Central memory CD4-positive, alpha-beta T cell (primary cell): ENCODE results near the gene ATP5PO.
A peak's percentile ranks its signal among the peaks of the same experiment; 100 is the strongest.
"Not testable (repeated sequence)": the region's sequence is repeated elsewhere in the genome, so short reads cannot be mapped to it uniquely, and the experiment has no call there.

Experiments used
- DNase-seq: peaks from one replicate; pipeline ENCODE4 v3.0.0; 2022

ATP5PO gene

DNA sequence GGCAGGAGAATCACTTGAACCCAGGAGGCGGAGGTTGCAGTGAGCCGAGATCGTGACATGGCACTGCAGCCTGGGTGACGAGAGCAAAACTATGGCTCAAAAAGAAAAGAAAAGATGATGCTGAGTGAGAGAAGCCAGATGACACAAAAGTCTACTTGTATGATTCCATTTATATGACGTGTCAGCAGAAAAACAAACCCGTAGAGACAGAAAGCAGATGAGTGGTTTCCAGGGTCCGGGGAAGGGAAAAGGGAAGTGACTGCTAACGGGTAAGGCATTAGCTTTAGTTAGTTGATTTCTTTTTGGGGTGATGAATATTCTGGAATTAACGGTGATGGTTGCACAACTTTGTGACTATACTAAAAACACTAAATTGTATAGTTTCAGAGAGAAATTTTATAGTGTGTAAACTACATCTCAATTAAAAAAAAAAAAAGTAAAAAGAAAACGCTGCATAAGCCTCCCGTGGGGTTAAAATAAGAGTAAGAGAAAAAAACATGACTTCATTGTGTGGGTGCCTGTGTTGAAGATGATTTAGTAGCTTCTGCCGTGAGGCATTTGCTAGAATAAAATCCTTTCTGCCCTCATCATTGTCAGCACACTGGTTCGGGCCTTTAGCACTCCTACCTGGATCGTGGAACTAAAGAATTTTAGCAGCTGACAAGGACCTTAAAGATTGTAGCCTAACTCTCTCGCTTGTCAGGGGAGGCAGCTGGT, 24.7 kb upstream of the ATP5PO start:
- no peak for DNase-seq

DNA sequence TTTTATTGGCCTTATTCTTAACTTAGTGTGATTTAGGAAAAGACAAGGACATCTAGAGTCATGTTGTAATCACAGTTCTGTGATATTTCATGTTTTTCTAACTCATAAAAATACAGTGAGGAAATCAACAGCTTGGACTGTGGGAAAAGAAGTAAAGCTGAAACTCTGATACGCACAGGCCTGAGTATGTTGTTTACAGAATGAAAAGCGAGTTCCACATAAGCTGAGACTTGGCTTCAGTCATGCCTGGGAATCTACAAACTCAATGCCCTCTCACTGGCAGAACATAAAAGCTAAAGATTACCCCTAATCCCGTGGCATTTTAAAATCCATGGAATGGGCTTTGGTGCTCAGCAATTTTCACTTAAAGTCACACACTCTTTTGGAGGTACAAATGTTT, 23.6 kb upstream of the ATP5PO start:
- no peak for DNase-seq

DNA sequence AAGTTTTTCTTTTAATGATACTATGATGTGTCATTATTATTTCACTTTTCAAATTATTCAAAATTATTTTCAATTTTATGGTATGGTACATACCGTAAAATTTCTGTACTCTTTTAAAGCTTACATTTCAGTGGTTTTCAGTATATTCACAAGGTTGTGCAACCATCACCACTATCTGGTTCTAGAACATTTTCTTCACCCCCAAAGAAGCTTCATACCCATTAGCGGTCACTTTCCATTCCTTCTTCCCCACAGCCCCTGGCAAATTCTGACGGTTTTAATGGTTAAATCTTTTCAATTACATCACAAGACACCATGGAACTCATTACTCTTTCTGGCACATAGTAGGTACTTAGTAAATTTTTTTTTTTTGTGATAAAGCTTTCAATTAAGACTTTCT, 22.8 kb upstream of the ATP5PO start:
- no peak for DNase-seq

DNA sequence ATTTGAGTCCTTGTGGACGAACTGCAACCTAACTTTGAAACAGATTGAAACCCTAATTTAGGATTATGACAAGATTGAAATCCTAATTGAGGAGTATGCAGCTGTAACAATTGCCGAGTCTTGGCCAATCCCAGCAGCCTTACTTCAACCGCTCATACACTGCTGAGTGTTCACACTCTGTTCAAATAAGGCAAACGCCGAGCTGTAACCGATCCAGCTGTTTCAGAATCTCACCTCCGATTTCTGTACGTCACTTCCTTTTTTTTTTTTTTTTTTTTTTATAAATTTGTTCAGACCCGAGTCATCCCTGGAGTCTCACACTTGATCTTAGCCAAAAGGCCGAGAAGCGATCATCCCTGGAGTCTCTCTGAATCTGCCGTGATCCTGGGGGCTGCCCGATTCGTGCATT, 22.3 kb upstream of the ATP5PO start:
- DNase-seq, result peak; percentile 41

DNA sequence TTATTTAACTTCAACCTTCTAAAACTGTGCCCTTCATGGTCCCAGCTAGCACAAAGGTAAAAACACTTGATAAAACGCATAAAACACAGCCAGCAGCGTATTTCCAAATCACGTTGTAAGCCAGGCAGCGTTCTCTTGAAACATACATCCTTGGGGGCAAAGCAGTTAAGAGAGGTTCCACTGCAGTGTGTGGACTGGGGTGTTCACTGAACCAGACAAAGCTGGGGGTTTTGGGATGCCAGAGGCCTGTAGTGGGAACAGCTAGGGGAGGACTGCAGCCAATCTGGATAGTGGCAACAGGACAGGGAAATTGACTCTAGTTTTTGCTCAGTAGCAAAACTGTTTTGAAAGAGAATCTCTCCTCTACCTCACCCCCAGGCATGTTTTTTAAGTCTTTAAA, 21.5 kb upstream of the ATP5PO start:
- DNase-seq, result no peak

DNA sequence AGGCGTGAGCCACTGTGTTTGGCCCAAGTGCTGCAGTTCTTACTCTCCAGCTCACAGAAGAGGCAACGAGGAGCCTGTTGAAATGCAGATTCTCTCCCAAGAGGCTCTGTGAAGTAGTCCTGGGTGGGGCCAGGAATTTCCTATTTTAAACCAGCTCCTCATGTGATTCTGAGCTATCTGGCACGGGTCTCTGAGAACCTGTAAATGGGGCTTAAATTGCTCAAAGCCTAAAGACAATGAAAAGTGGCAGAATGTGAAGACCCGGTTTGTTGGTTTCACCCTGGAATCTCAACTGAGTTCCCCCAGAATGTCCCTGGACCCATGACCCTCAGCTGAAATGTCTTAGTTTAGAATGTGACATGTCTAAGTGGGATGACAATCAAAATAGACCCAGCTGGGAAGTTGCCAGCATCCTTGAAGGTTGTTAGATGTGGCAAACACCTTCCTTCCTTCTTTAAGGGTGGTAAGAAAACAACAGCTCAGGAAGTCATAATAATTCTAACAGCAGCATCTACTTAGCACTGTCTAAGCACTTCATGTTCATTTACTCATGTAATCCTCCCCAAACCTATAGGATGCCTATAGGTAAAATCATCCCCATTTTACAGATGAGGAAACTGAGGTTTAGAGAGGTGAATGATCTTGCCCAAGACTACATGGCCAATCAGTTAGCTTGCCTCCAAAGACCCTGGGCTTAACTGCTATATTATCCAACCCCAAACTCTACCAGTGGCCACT, 20.9 kb upstream of the ATP5PO start:
- peak; percentile 79 for DNase-seq

DNA sequence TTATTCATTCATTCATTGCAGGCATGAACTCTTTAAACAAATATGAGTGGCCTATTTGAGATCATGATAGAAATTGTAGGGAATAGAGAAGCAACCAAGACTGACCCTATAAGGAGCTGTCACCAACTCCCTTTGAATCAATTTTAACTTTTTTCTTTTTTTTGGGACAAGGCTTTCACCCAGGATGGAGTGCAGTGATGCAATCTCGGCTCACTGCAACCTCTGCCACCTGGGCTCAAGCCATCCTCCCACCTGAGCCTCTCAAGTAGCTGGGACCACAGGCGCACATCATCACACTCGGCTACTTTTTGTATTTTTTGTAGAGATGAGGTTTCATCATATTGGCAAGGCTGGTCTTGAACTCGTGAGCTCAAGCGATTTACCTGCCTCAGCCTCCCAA, 17.1 kb upstream of the ATP5PO start:
- no peak for DNase-seq

DNA sequence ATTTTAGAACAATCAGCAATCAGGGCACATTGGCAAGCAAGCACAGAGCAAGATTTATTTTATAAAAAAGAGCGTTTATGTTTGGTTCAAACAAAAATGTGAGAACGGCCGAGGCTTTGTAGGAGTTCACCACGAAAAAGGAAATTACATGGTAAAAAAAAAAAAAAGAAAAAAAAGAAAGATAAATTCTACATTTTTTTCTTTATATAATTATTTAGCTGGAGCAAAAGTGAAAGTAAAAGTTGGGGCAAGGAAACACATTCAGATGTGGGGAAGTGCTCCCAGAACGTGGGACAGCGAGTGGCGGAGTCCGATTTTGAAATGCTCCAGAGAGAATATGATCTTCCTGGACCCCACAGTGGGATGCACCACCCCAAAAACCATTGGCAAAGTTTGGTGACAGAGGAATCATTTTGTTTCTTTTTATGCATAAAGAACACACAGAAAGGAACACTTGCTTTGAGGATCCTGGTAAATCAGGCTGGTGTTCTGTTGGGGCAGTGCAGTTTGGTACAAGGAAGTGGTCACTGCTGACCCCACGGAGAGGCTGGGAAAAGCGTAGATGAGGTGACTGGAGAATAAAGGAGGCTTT, 16.3 kb upstream of the ATP5PO start:
- DNase-seq, result no peak

DNA sequence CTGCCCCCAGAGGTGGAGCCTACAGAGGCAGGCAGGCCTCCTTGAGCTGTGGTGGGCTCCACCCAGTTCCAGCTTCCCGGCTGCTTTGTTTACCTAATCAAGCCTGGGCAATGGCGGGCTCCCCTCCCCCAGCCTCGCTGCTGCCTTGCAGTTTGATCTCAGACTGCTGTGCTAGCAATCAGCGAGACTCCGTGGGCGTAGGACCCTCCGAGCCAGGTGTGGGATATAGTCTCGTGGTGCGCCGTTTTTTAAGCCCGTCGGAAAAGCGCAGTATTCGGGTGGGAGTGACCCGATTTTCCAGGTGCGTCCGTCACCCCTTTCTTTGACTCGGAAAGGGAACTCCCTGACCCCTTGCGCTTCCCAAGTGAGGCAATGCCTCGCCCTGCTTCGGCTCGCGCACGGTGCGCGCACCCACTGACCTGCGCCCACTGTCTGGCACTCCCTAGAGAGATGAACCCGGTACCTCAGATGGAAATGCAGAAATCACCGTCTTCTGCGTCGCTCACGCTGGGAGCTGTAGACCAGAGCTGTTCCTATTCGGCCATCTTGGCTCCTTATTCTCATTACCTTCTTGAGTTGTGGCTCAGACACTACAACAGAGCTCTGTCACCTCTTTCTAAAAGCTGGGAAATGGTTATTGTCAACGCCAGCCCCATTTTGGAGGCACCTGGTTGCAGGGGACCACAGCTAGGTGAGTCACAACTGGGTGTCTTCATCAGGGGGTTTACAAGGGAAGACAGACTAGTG, 15.6 kb upstream of the ATP5PO start:
- DNase-seq, result peak; percentile 85

DNA sequence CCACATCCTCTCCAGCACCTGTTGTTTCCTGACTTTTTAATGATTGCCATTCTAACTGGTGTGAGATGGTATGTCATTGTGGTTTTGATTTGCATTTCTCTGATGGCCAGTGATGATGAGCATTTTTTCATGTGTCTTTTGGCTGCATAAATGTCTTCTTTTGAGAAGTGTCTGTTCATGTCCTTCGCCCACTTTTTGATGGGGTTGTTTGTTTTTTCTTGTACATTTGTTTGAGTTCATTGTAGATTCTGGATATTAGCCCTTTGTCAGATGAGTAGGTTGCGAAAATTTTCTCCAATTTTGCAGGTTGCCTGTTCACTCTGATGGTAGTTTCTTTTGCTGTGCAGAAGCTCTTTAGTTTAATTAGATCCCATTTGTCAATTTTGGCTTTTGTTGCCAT, 10.6 kb upstream of the ATP5PO start:
- DNase-seq, result not testable (repeated sequence)

DNA sequence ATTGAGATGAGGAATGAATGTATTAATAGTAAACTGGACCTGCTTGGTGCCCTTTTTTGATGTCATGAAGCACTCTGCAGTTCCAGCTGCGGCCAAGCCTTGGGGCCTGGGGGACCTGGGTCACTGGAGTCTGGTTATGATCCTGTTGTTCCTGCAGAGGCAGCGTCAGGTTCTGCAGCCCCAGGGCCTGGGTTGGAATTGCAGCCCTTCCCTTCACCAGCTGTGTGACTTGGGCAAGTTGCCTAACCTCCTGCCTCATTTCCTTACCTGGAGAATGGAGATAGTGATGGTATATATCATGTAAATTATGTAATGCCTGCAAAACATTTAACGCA, 9.1 kb upstream of the ATP5PO start:
- no peak for DNase-seq

DNA sequence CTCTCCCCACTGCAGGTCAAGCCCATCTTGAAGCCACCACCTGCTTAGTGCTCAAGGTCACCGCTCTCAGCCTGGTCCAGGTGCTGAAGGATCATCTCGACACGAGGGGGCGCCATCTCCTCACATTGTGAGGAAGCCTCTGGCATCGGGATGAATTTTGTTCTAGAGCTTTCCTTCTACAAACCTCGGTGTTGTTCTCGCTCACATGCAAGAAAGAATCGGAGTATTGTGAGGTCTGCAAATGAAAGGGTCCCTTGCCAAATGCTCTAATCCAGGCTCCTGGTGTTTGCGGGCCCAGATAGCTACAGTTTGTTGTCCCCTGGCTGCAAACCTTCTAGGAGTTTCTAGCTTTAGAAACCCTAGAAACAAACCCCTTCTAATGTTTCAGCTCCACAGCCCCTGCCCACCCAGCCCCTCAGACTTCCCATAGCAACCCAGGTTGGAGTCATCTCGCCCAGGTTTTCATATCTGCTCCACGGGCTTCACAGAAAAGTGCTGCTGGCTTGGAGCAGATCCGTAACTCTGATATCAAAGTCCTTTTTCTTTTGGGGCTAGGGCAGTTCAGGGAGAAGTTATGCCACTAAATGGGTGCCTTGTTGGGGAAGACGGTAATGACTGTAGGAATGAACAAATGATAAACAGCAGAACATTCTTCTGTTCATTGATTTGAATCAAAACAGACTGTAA, 8.6 kb upstream of the ATP5PO start:
- peak; percentile 77 for DNase-seq

DNA sequence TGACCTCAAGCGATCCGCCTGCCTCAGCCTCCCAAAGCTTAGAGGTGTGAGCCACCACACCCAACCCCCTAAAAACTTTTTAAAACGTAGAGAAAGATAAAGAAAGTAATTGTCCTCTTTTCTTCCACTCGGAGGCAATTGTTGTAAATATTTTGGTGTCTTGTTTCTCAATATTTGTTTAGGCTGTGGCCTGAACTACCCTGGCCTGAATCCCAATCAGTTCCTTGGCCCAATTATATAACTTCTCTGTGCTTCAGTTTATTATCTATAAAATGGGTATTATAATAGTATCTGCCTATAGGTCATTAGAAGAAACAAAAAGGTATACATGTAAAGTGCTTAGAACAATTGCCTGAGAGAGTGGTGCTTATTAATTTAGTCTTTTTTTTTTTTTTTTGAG, 1.8 kb upstream of the ATP5PO start:
- no peak for DNase-seq

DNA sequence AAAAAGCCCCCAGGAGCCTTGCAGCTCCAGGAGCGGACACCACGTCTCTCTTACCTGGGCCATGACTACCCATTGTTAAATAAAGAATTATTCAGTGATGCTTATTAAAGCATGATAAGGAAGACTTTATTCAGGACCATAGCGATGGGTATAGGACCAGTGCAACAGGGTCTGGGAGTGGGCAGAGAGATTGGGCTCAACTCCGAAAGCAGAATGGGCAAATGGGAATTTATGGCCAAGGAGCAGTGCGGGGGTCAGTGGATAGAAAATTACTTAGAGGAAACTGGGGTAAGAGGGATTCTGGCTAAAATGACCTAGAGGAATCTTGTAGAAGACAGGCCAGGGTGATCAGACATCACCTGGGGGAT, 580 bp upstream of the ATP5PO start:
- no peak for DNase-seq

DNA sequence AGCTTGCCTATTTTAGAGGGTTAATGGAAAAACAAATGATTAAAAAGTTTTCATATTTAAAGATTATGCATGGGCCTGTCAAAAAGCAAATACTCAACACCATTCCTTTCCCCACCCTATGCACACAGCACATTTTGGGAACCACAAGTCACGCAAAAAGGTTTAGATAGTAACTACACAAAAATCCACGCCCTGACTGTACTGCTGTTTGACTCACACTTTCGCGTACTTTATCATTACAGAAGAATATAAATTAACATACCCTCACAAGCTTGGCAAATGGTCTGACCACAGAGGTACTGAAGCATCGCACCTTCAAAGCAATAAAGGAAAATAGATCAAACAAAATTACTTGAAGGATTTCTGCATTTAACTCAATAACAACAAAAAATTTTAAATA, 1.4 kb downstream of the ATP5PO start:
- no peak for DNase-seq

DNA sequence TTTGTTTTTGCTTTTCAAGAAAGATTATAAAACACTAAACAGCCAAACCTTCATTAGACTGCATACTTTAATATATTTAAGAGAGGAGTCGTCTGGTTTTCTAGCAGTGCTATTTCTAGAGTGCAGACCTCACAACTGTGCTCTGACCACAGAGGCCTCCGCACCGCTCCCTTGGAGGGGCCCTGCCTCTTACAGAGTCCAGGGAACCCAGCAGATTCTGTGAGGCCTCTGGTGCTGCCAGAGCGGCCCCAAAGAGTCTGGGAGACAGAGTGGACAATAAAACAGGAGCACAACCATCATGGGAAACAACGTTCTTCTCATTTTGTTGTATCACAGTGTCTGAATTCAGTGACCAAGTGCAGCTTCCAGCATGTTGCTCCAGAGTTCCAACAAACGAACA, 5.8 kb downstream of the ATP5PO start:
- no peak for DNase-seq

DNA sequence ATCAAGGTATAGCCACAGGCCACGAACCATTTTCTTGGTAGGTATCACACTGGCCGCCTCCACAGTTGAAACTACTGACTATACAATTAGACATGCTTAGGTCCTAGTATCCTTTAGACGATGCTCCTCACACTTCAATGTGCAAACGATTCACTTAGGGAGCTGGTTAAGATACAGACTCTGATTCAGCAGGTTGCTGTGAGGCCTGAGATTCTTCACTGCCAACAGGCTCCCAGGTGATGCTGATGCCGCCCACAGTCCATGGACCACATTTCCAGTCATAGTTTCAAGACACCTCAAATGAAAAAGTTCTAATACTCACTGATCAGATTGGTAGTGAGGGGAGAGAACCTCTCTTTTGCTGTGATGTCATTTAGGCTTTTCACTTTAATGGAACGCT, 6.8 kb downstream of the ATP5PO start:
- DNase-seq, result no peak

DNA sequence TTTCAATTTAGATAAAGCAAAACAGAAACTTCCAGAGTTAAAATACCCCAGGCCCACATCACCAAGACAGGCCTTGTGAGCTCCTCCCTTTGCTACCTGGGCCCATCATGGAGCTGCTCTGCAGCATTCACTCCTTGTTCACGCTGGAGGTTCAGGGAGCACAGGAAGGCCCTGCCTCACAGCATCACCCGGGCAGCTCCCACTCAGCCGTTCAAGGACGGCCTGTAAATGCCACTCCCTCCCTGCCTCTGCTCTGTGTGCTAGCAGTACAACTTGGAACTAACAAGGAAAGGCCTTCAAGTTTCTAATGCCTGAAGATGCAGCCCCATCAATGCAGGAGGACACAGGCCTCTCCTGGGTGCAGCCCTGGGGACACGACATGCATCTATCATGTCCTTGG, 11.6 kb downstream of the ATP5PO start:
- no peak for DNase-seq

DNA sequence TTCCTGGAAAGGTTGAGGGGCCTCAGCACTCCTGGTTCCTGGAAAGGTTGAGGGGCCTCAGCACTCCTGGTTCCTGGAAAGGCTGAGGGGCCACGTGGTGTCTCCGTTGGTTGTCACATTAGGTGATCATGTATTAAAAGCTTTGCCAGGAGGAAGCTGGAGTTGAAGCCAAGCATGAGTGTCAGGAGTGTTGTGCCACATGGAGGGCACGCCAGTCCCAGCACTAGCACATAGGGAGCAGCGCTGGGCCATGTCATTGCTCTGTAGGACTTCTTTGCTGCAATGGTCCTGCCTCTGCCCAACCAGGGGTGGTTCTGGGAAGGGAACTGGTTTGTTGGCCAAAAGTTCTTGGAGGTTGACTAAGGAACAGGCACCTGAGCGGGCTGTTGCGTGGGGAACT, 13.3 kb downstream of the ATP5PO start:
- DNase-seq, result no peak

DNA sequence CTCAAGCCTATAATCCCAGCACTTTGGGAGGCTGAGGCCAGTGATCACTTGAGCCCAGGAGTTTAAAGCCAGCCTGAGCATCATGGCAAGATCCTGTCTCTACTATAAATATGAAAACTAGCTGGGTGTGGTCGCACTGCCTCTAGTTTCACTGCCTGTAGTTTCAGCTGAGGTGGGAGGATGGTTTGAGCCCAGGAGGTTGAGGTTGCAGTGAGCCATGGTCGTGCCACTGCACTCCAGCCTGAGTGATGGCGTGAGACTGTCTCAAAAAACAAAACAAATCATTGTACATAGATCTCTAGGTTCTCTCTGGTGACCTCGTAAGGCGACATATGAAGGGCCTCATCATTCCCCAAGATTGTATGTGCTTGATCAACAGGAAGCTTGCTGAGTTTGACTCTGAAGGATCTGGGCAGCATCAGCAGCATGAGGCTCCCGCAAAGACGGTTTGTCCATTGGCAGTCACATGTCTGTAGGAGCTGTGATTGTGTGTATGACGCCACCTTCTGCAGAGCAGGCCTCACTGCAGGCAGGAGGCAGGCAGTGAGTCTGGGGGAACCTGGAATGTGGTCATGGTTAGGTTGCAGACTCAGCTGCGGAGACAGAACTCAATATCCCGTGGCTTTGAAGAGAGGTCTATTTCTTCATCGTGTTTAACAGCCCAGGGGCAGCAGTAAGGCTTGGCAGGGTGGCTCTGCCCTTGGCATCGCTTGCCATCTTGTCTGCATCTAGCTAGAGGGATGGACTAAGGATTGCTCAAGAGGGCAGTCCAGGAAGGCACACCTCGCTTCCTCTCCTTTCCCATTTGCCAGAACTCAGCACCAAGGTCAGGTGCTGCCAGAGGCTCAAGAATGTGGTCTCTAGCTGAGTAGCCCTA, 14.0 kb downstream of the ATP5PO start:
- DNase-seq, result no peak

DNA sequence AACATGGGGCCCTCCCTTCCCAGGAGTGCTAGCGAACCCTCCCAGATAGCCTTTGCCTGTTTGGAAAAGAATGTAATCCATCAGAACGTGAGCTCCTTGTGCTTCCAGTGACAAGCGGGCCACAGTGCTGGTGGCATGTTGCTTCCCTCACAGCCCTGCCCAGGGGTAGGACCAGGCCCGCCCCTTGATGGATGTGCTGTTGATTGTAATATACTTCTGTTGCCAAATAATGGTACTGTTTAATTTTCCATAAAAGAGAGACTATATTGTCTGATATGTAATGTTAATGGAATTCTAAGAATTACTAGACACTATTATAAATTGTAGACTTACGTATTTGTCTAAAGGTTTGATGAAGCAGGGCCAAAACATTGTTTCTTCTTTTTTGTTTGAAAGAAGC, 16.4 kb downstream of the ATP5PO start:
- no peak for DNase-seq

DNA sequence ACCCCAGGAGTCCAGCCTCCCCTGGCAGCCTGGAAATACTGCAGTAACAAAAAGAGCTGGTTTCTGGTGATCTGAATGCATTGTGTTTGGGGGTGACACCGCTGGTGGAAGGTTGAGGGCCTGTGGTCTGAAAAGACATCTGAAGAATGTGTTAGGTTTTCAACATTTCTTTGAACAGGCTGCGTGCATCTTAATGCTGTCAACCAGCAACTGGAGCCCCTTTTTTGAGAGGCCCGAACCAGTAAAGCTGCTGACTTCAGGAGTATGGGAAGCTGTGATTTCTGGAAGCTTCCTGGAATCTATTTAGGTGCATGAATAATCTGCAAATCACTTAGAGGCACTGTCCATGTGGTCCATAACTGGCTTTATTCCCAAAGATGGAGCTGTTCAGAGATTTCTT, 17.0 kb downstream of the ATP5PO start:
- no peak for DNase-seq
